ENCODE measurements around the gene CHN1. TPM values are rescaled to one million over a fixed set of nuclear protein-coding genes. Genes with fewer than 3 reads are reported as not detected.

CHN1 gene
- total RNA-seq, 4 donors from 2014 or later: 5.8 to 24.7 (median 9.3) TPM

DNA sequence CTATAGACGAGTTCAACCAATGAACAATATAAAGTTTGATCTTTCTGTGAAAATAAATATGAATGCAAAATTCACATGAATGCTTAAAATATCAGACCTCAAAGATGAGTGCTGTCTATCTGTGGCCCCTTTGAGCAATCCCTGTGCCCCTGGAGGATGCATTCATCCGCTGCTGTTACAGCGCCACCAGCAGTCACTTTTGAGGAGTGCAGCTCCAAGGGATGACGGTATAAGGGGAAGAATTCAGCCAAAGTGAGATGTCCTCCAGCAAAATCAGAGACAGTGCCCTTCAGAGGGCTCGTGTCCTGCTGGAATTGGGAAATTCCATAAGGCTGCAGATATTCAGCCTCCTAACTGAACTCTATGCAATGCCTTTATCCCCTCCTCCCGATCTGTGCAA, 229.0 kb downstream of the CHN1 start:
- TF ChIP-seq, protein P1, sequence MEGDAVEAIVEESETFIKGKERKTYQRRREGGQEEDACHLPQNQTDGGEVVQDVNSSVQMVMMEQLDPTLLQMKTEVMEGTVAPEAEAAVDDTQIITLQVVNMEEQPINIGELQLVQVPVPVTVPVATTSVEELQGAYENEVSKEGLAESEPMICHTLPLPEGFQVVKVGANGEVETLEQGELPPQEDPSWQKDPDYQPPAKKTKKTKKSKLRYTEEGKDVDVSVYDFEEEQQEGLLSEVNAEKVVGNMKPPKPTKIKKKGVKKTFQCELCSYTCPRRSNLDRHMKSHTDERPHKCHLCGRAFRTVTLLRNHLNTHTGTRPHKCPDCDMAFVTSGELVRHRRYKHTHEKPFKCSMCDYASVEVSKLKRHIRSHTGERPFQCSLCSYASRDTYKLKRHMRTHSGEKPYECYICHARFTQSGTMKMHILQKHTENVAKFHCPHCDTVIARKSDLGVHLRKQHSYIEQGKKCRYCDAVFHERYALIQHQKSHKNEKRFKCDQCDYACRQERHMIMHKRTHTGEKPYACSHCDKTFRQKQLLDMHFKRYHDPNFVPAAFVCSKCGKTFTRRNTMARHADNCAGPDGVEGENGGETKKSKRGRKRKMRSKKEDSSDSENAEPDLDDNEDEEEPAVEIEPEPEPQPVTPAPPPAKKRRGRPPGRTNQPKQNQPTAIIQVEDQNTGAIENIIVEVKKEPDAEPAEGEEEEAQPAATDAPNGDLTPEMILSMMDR (IDR thresholded peaks at IDR 0.05; ENCODE audit: low read depth): no peak

DNA sequence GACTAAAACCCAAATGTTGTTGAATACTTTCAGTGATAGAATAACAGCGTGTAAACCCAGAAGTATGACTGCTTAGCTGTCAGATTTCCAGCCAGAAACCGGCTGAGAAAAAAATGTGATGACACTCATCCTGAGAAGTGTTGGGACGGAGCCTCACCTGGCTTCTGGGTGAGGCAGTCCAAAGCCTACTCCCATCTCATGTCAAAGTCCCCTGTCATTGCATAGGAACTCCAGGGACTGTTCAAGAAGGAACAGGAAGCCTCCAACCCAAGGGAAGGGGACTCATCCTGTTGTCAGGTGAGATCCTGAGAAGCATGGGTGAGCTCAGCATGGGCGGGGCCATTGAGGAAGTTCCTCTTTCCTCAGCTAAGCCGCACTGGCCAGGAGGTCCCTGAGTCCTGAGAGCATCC, 229.6 kb downstream of the CHN1 start:
- TF ChIP-seq, protein P1 (IDR thresholded peaks at IDR 0.05; ENCODE audit: low read depth): no peak

DNA sequence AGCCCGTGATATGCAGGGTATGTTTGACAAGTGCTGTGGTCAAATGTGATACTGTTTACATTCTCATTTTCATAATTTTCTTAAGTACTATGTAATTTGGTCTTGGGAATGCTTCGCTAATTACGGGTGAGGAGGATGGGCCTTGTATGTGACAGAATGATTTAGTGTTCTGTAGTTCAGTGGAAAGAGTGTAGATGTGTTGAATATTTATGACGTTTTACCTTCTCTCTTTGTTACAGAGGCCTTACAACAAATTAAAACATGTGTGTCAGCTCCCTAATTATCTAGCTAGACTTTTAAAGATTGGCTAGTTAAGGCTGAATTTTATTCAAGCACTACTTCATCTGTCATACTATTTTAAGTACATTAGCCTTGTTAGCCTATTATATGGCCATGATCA, 230.3 kb downstream of the CHN1 start:
- TF ChIP-seq, protein P1 (IDR thresholded peaks at IDR 0.05; ENCODE audit: low read depth): no peak

DNA sequence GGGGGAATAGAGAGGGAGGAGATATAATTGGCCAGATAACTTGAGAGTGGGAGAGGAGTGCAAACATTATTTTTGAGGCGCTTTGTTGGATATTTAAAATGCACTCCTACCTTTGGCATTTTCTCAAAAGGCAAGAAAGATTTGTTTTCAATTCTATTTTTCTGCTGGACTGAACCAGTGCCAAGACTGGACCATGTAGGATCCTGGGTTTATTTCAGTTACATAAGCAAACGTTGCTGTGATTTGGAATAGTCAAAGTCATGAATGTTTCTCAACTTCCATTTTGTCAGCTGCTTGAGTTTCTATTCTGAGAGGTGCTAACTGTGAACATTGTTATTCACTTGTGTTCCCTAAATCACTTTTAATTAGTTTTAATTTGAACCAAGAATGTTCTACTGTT, 232.0 kb downstream of the CHN1 start:
- TF ChIP-seq, protein P1 (IDR thresholded peaks at IDR 0.05; ENCODE audit: low read depth): no peak

DNA sequence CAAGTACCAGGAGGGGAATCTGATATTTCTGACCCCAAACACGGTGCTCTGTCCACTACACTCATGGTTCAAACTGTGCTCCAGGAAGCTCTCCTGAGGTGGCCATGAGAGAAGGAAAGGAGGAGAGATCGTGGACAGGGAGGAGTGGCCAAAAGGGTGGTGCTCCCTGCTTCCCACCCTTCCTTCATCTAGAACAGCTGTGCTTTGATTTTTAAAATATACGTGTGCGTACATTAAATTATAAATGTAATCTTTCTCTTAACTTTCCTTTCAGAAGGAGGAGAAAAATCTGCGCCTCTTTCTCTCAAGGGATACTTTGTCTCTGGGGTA, 232.7 kb downstream of the CHN1 start:
- TF ChIP-seq, protein P1 (IDR thresholded peaks at IDR 0.05; ENCODE audit: low read depth): no peak

DNA sequence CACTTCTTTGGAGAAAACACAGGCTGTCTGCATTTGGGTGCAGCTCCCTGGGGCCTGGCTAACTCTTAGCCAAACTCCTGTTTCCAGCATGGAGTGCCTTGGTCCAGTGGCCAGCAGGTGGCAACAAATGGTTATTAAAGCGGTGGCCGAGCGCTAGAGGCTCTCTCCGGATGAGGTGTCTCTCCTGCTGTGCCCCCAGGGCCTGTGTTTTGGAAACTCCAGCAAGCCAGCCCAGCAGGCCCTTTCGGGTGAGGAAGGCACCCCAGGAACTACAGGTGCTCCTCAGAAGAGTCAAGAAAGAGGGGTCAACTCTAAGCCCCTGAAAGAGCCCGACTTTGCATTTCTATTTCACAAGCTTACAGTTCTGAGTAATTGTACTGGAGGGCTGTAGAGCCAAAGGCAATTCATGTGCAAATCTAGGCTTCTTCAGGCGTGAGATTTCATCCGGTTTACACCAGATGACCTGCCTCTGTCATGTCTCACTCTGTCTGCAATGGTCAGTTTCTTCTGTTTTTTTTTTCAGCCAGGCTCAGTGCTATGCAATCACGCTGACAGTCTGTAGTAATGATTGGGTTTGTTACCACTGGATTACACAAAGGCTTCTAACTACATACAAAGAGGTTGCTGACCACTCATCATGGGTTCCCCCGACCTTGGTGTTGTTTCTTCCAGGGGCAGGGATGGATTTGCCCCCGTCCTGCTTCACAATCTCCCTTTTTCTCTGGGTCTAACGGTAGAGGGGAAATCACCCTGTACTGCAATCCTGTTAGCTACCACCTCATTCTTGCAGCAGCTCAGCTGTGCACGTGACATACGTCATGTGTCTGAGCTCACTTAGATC, 233.3 kb downstream of the CHN1 start:
- TF ChIP-seq, protein P1 (IDR thresholded peaks at IDR 0.05; ENCODE audit: low read depth): no peak

DNA sequence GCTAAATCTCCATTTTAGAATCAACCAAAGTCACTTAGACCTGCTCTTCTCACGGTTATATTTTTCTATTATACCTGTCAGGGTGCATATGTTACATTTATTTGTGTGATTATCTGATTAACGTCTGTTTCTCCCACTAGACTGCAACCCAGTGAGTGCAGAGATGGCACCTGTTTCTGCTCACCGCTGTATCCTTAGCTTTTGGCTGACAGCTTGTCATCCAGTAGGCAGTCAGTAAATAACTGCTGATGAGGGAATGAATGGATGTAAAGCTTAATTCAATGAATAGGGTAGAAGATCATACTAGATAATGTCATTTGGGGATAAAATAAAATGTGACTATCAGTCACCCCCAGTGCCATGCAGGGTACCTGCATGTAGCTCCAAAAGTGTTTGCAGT, 234.0 kb downstream of the CHN1 start:
- TF ChIP-seq, protein P1 (IDR thresholded peaks at IDR 0.05; ENCODE audit: low read depth): no peak

Measured in subcutaneous adipose tissue (tissue), 4 donors.